Tibial nerve (tissue), 4 donors: ENCODE results near the gene FOXP4. TPM values are rescaled to one million over a fixed set of nuclear protein-coding genes. Genes with fewer than 3 reads are reported as not detected.

Source experiments
- DNase-seq, 2 donors: peaks; one replicate each; pipeline ENCODE4 v3.0.0-alpha.2; 2019; ENCODE audit warnings: low spot score in 2 of 2
- H3K27ac ChIP-seq, 4 donors: fragments of 200-600 bp; sonication (generic) in 3 of 4; one replicate each; pipeline ENCODE4 v1.5.1; 2017 to 2019; ENCODE audit warnings: mild to moderate bottlenecking in 1 of 4
- H3K27me3 ChIP-seq, 2 donors: fragments of 200-600 bp; sonication (generic) in 1 of 2; one replicate each; pipeline versions ENCODE4 v1.5.1 to v1.6.0; 2017 to 2019
- H3K36me3 ChIP-seq, 3 donors: fragments of 200-600 bp; sonication (generic); one replicate each; pipeline ENCODE4 v1.5.1; 2018 to 2019
- H3K4me1 ChIP-seq, 4 donors: fragments of 200-600 bp; sonication (generic) in 3 of 4; one replicate each; pipeline ENCODE4 v1.5.1; 2017 to 2019
- H3K4me3 ChIP-seq, 4 donors: fragments of 200-600 bp; sonication (generic) in 3 of 4; one replicate each; pipeline ENCODE4 v1.5.1; 2017 to 2019; ENCODE audit warnings: mild to moderate bottlenecking in 1 of 4, moderate library complexity in 1 of 4
- H3K9me3 ChIP-seq, 4 donors: fragments of 200-600 bp; sonication (generic) in 3 of 4; one replicate each; pipeline ENCODE4 v1.5.1; 2017 to 2019
- EP300 ChIP-seq, 2 donors: sonication (generic); formaldehyde crosslinking; IDR thresholded peaks; one replicate each; pipeline ENCODE4 v1.6.1; 2017; ENCODE audit warnings: antibody characterized with exemption in 2 of 2, mild to moderate bottlenecking in 1 of 2
- POLR2A ChIP-seq, 2 donors: fragments of 450-650 bp; IDR thresholded peaks; one replicate each; pipeline ENCODE4 v1.6.1; 2017; ENCODE audit warnings: antibody characterized with exemption in 2 of 2, mild to moderate bottlenecking in 2 of 2, moderate library complexity in 2 of 2
- WGBS, 2 donors: methylation state at CpG; one replicate each; pipeline ENCODE4 v1.1.5; 2018; 5-methylcytosine and 5-hydroxymethylcytosine counted together
- total RNA-seq, 4 donors: library from RNA; depleted of rRNA; stranded (reverse); fragments of >200 nt; gene quantifications; one replicate each; pipeline ENCODE4 v1.1.0, GENCODE V29; 2016
- TF ChIP-seq, protein P1 (sequence below), 5 experiments: fragments of 200-600 bp in 3 of 5; fragments of 450-650 bp in 2 of 5; sonication (generic) in 3 of 5; IDR thresholded peaks; one replicate each; pipeline ENCODE4 v1.5.1; 2016 to 2019; ENCODE audit warnings: antibody characterized with exemption in 5 of 5, mild to moderate bottlenecking in 3 of 5, moderate library complexity in 2 of 5

The FOXP4 gene
- total RNA-seq, 4 donors from 2014 or later, result 11.1 to 16.2 (median 14.7) TPM

DNA sequence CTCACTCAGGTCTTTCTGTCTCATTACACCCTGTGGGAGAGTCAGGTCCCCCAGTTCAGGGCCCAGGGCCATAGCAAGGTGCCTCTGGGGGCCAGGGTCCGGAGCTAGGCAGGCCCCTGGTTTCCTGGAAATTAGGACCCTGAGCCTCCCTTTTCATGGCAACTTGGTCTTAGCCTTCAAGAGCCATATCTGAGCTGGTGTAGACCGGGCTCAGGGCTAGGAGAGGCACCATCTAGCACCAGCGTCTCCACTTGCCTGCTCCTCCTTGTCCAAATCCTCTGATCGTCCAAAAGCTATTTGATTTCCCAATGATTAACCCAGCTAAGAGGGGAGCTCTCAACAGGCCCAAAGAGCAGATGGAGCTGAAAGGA, 97.7 kb downstream of the FOXP4 start:
- Histone ChIP-seq H3K36me3 (no peaks in the 10 kb centered on the region), H3K9me3 (no peaks in the 10 kb centered on the region), H3K27me3 (peaks cover 0 to 14% of the 10 kb centered on the region in 2 donors), H3K4me1 (peaks cover 0 to 48% (median 12%) of the 10 kb centered on the region in 4 donors), H3K27ac (no peak overlapping the region), H3K4me3 (no peak overlapping the region)
- TF ChIP-seq EP300 (IDR thresholded peaks at IDR 0.05) (no peak), POLR2A (IDR thresholded peaks at IDR 0.05) (no peak)
- TF ChIP-seq, protein P1, sequence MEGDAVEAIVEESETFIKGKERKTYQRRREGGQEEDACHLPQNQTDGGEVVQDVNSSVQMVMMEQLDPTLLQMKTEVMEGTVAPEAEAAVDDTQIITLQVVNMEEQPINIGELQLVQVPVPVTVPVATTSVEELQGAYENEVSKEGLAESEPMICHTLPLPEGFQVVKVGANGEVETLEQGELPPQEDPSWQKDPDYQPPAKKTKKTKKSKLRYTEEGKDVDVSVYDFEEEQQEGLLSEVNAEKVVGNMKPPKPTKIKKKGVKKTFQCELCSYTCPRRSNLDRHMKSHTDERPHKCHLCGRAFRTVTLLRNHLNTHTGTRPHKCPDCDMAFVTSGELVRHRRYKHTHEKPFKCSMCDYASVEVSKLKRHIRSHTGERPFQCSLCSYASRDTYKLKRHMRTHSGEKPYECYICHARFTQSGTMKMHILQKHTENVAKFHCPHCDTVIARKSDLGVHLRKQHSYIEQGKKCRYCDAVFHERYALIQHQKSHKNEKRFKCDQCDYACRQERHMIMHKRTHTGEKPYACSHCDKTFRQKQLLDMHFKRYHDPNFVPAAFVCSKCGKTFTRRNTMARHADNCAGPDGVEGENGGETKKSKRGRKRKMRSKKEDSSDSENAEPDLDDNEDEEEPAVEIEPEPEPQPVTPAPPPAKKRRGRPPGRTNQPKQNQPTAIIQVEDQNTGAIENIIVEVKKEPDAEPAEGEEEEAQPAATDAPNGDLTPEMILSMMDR (IDR thresholded peaks at IDR 0.05), result no peak
- 75 to 85% methylated on average over 3 to 4 of the region's 4 CpGs for WGBS, 2 donors
- no peak for DNase-seq

DNA sequence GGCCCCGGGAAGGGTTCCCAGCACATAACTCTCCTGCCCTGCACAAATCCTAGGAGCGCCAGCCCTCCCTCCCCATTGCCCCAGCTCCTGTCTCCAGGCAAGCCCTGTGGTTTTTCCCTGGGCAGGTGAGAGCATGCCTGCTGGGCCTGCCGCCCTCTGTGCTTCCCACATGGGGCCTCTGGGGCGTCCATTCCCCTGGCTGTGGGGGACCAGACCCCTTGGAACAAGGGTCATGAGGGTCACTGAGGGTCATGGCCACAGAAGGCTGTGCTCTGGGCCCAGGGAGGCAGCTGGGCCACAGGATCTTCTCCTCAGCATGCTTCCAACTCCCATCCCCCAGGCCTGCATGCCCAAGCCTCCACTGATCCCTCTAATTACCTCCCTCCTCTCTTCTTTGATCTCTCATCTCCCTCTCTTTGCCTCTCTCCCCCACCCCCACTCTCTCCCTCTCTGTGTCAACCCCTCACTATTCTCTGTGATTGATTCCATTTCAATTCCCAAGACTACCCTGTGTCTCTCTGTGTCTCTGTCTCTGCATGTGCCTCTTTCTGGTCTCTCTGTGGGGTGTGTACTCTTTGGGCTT, 98.2 kb downstream of the FOXP4 start:
- Histone ChIP-seq H3K27me3 (peaks cover 0 to 11% of the 10 kb centered on the region in 2 donors), H3K4me3 (no peak overlapping the region), H3K27ac (no peak overlapping the region), H3K4me1 (peaks cover 0 to 46% (median 9%) of the 10 kb centered on the region in 4 donors), H3K9me3 (no peaks in the 10 kb centered on the region), H3K36me3 (no peaks in the 10 kb centered on the region)
- TF ChIP-seq, protein P1 (IDR thresholded peaks at IDR 0.05), result no peak
- TF ChIP-seq EP300 (IDR thresholded peaks at IDR 0.05), result no peak
- TF ChIP-seq POLR2A (IDR thresholded peaks at IDR 0.05), result no peak
- no peak for DNase-seq
- WGBS, 2 donors, result 72 to 76% methylated on average over 3 to 4 of the region's 4 CpGs

DNA sequence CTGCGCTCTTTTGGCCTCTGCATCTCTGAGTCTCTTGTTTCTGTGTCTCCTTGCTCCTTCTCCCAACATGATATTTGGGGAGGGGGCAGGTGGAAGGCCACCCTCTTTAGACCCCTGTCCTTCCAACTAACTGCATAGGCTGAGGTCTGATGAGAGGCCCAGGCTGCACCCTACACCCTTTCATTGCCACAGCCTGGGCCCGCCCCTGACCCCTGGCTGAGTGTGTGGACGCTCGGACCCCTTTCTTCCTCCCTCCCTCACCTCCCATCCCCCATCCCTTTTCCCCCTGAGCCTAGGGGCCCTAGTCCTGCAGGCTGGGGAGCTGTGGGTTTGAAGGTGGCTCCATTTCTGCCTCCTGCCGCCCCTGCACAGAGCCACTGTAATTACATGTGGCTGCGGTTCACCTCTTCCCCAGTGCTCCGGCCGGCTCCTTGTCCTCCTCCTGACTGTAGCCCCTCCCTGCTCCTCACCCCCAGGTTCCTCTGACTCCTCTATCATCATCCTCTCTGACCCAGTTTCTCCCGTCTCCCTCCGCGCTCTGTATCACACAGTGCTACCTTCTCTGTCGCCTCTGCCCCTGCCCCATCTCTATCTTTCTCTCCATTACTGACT, 98.9 kb downstream of the FOXP4 start:
- Histone ChIP-seq H3K4me1 (peaks cover 0 to 44% (median 8%) of the 10 kb centered on the region in 4 donors), H3K27me3 (peaks cover 0 to 6% of the 10 kb centered on the region in 2 donors), H3K9me3 (no peaks in the 10 kb centered on the region), H3K4me3 (no peak overlapping the region), H3K36me3 (no peaks in the 10 kb centered on the region), H3K27ac (no peak overlapping the region)
- DNase-seq, result no peak
- TF ChIP-seq POLR2A (IDR thresholded peaks at IDR 0.05) (no peak), EP300 (IDR thresholded peaks at IDR 0.05) (no peak)
- TF ChIP-seq, protein P1 (IDR thresholded peaks at IDR 0.05), result no peak
- 77 to 78% methylated on average over 12 of the region's 12 CpGs for WGBS, 2 donors

DNA sequence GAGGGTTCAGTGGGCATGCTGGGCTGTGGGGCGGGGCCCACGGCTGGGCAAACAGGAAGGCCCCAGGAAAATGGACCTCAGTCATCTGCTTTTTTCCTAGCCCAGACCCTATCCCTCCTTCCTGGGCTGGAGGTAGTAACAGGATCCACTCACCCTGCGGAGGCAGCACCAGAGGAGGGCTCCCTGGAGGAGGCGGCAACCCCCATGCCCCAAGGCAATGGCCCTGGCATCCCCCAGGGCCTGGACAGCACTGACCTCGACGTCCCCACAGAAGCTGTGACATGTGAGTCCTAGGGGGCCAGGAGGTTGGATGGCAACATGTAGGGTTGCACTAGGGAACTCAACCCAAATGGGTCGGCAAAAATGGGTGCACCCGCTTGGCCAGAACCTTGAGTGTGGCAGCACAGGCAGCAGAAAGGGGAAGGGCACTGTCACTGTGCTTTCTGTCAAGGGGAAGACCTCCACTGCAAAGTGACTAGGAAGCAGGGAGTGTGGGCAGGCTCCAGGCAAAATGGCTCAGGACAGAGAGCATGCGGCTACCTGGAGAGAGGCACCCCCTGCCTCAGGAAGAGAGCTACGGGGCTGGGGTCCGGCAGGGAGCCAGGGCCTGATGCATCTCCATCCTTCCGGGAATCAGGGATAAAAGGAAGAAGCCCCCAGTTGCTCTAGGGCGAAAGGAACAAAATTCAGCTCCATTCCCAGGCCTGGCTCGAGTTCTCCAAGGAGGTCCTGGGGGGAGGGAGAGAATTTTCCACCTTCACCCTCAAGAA, 100.0 kb downstream of the FOXP4 start:
- Histone ChIP-seq H3K9me3 (no peaks in the 10 kb centered on the region), H3K36me3 (no peaks in the 10 kb centered on the region), H3K4me3 (no peak overlapping the region), H3K4me1 (peaks cover 0 to 38% (median 8%) of the 10 kb centered on the region in 4 donors), H3K27me3 (peaks cover 0 to 2% of the 10 kb centered on the region in 2 donors), H3K27ac (no peak overlapping the region)
- no peak for DNase-seq
- WGBS, 2 donors, result 70 to 72% methylated on average over 14 of the region's 14 CpGs
- TF ChIP-seq, protein P1 (IDR thresholded peaks at IDR 0.05), result no peak
- TF ChIP-seq EP300 (IDR thresholded peaks at IDR 0.05) (no peak), POLR2A (IDR thresholded peaks at IDR 0.05) (no peak)

DNA sequence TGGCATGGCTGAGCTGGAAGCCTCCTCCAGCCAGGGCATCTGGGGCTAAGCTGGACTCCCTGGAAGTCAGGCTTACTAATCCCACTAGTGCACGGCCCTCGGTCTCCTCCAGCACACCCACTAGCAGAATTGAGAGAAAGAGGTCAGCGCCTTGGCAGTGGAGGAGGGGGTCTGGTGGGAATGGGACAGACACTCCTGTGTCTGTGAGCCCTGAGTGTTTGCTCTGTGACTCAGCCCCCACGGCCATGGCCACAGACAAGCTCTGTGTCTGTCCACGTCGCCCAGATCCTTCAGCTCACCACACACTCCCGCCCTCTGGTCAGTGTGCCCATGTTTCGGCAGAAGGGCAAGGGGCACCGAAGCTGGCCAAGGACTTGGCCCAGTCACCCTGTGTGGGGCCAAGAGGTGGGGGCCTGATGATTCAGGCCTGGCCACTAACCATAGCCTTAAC, 100.9 kb downstream of the FOXP4 start:
- H3K27me3 ChIP-seq, result no peaks in the 10 kb centered on the region
- 36 to 41% methylated on average over 8 to 9 of the region's 9 CpGs for WGBS, 2 donors
- DNase-seq, result no peak
- peaks cover 0 to 38% (median 8%) of the 10 kb centered on the region in 4 donors for H3K4me1 ChIP-seq
- no peak overlapping the region for H3K4me3 ChIP-seq
- H3K9me3 ChIP-seq, result no peaks in the 10 kb centered on the region
- H3K27ac ChIP-seq, result no peak overlapping the region
- TF ChIP-seq POLR2A (IDR thresholded peaks at IDR 0.05) (no peak), EP300 (IDR thresholded peaks at IDR 0.05) (peak in 1 of 2 donors; percentile 27)
- H3K36me3 ChIP-seq, result no peaks in the 10 kb centered on the region
